Measurements from ENCODE around the gene ZNF441.

The ZNF441 gene

DNA sequence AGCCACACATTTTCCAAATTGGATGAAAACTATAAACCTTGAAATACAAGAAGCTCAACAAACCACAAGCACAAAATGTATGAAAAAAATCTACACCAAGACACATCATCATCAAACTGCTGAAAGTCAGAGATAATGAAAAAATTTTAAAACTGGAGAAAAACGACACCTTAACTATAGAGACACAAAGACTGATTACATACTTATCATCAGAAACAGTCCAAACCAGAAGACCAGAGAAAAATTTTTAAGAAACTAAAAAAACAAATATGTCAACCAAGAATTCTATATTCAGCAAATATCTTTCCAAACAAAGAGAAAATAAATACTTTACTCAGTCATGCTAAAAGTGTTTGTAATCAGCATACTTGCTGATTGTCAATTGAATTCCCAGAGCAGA lies 19.5 kb upstream of the ZNF441 start (continued):
- TF ChIP-seq ZXDB (tag by site-specific recombination; IDR thresholded peaks at IDR 0.05) (no peak), SETDB1 (IDR thresholded peaks at IDR 0.05; ENCODE audit: insufficient read length, low read length) (peak; percentile 98)
- TF ChIP-seq, protein P1, sequence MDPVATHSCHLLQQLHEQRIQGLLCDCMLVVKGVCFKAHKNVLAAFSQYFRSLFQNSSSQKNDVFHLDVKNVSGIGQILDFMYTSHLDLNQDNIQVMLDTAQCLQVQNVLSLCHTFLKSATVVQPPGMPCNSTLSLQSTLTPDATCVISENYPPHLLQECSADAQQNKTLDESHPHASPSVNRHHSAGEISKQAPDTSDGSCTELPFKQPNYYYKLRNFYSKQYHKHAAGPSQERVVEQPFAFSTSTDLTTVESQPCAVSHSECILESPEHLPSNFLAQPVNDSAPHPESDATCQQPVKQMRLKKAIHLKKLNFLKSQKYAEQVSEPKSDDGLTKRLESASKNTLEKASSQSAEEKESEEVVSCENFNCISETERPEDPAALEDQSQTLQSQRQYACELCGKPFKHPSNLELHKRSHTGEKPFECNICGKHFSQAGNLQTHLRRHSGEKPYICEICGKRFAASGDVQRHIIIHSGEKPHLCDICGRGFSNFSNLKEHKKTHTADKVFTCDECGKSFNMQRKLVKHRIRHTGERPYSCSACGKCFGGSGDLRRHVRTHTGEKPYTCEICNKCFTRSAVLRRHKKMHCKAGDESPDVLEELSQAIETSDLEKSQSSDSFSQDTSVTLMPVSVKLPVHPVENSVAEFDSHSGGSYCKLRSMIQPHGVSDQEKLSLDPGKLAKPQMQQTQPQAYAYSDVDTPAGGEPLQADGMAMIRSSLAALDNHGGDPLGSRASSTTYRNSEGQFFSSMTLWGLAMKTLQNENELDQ (tag by site-specific recombination; IDR thresholded peaks at IDR 0.05; ENCODE audit: low read depth): no peak

DNA sequence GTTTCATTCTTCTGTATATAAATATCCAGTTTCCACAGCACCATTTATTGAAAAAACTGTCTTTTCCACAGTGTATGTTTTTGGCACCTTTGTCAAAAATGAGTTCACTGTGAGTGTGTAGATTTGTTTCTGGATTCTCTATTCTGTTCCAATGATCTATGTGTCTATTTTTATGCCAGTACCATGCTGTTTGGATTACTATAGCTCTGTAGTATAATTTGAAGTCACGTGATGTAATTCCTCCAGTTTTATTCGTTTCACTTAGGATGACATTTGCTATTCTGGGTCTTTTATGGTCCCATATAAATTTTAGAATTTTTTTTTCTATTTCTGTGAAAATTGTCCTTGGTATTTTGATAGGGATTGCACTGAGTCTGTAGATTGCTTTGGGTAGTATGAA lies 17.0 kb upstream of the ZNF441 start:
- POLR2A ChIA-PET: interaction anchor here (0.6 kb wide), 1 partner anchor 301 kb away, joined by 4 read pairs; no protein-coding TSS in a partner anchor
- H3K27ac ChIP-seq (ENCODE audit: extremely low read depth, low read depth, low read length): no peak overlapping the region

GRCh38 chr19:11752244-11752736 lies 14.5 kb upstream of the ZNF441 start:
- Histone ChIP-seq H3K36me3 (ENCODE audit: control insufficient read depth in 2 of 2, insufficient read depth in 1 of 2, low read length in 2 of 2) (no peaks in the 10 kb centered on the region), H3K4me3 (ENCODE audit: low read depth, low read length) (no peak overlapping the region), H3K4me1 (ENCODE audit: control insufficient read depth, insufficient read depth, low read length) (no peaks in the 10 kb centered on the region), H3K9me3 (ENCODE audit: control insufficient read depth, insufficient read depth, low read depth, low read length) (no peaks in the 10 kb centered on the region), H3K27ac (ENCODE audit: extremely low read depth, low read depth, low read length) (no peak overlapping the region)
- POLR2A ChIA-PET: no interaction called here
- TF ChIP-seq BCL6B (tag by site-specific recombination; IDR thresholded peaks at IDR 0.05): no peak
- peak; percentile 93 for TF ChIP-seq SETDB1 (IDR thresholded peaks at IDR 0.05; ENCODE audit: insufficient read length, low read length)
- no peak for TF ChIP-seq ZNF707 (tag by site-specific recombination; IDR thresholded peaks at IDR 0.05)
- CTCF ChIA-PET: interaction anchor here (0.6 kb wide), 1 partner anchor 1009 kb away, joined by 3 read pairs; no protein-coding TSS in a partner anchor

More for the DNA sequence above, 17.0 kb upstream of the ZNF441 start:
- CTCF ChIA-PET: no interaction called here
- Histone ChIP-seq H3K9me3 (ENCODE audit: control insufficient read depth, insufficient read depth, low read depth, low read length) (no peaks in the 10 kb centered on the region), H3K4me3 (ENCODE audit: low read depth, low read length) (no peak overlapping the region), H3K4me1 (ENCODE audit: control insufficient read depth, insufficient read depth, low read length) (no peaks in the 10 kb centered on the region), H3K36me3 (ENCODE audit: control insufficient read depth in 2 of 2, insufficient read depth in 1 of 2, low read length in 2 of 2) (no peaks in the 10 kb centered on the region)
- no peak for TF ChIP-seq MEIS1 (CRISPR knock-in tag; IDR thresholded peaks at IDR 0.05; ENCODE audit: borderline replicate concordance)
- no peak for TF ChIP-seq GLI4 (tag by site-specific recombination; IDR thresholded peaks at IDR 0.05)
- TF ChIP-seq, protein P2, sequence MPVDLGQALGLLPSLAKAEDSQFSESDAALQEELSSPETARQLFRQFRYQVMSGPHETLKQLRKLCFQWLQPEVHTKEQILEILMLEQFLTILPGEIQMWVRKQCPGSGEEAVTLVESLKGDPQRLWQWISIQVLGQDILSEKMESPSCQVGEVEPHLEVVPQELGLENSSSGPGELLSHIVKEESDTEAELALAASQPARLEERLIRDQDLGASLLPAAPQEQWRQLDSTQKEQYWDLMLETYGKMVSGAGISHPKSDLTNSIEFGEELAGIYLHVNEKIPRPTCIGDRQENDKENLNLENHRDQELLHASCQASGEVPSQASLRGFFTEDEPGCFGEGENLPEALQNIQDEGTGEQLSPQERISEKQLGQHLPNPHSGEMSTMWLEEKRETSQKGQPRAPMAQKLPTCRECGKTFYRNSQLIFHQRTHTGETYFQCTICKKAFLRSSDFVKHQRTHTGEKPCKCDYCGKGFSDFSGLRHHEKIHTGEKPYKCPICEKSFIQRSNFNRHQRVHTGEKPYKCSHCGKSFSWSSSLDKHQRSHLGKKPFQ (tag by site-specific recombination; IDR thresholded peaks at IDR 0.05): no peak
- TF ChIP-seq SETDB1 (IDR thresholded peaks at IDR 0.05; ENCODE audit: insufficient read length, low read length): peak; percentile 26
- TF ChIP-seq ZNF280D (tag by site-specific recombination; IDR thresholded peaks at IDR 0.05): peak; percentile 38; the same call in 1 of the 2 replicates
- no peak for TF ChIP-seq ZNF362 (tag by site-specific recombination; IDR thresholded peaks at IDR 0.05)

All from HEK293 (cell line).